Stomach (tissue), 4 donors: Measurements from ENCODE around the gene GRIK2.

Source experiments
- CTCF ChIP-seq, 7 experiments: fragments of 450-650 bp in 4 of 7; fragments of 200-600 bp in 3 of 7; sonication (generic) in 3 of 7; IDR thresholded peaks; one replicate each; pipeline ENCODE4 v1.5.1; 2016 to 2019; ENCODE audit warnings: antibody characterized with exemption in 7 of 7, control low read depth in 2 of 7, mild to moderate bottlenecking in 1 of 7
- EP300 ChIP-seq: sonication (generic); formaldehyde crosslinking; IDR thresholded peaks from one replicate; pipeline ENCODE4 v1.6.1; 2017; ENCODE audit warnings: antibody characterized with exemption
- POLR2A ChIP-seq, 4 donors: fragments of 450-650 bp; IDR thresholded peaks; one replicate each; pipeline ENCODE4 v1.6.1; 2016; ENCODE audit warnings: antibody characterized with exemption in 4 of 4, control low read depth in 2 of 4, mild to moderate bottlenecking in 1 of 4, moderate library complexity in 1 of 4

DNA sequence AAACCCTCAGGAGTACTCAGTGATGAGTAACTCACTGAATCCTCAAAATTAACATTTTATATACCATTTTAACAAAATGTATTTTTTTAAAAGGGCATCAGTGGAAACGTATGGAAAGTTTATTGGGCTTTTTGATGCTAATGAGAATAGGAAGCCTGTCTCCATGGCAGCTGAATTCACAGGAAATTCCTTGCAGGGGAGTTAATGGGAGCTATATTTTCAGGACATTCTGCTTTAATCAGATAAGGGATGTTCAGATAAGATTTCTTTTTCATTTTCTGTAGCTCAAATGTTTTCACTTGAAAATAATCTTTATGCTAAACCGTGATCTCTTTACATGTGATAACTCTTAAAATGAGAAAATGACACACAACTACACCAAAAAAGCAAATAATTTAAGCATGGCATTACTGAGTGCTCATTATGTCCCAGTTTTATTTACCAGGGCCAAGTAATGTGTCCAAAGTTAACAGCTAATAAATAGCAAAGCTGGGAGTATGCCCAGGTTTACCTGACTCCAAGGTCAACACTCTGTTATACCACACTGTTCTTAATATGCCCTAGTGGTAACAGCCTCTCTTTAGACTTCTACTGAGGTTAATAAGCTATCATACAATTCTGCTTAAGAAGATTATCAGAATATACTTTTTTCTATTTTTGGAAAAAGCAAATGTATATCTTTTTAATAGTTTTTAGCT, 348.1 kb downstream of the GRIK2 start:
- no peak for TF ChIP-seq CTCF (IDR thresholded peaks at IDR 0.05)
- no peak for TF ChIP-seq EP300
- no peak for TF ChIP-seq POLR2A (IDR thresholded peaks at IDR 0.05)
